SK-N-SH treated with all-trans-retinoic acid at 6 μM for 48 hours (cell line): ENCODE measurements around the gene CLDN4.

Experiments
- ATAC-seq: fragments of 200-7000 bp; cut with Tn5 transposase; 3 replicates; pipeline ENCODE4 v1.9.1; 2020; ENCODE audit warnings: mild to moderate bottlenecking, moderate library complexity
- ARNTL ChIP-seq: fragments of 450-650 bp; formaldehyde crosslinking; IDR thresholded peaks from 2 replicates; pipeline ENCODE4 v1.5.0; 2020; ENCODE audit warnings: low read depth, mild to moderate bottlenecking, moderate library complexity, borderline replicate concordance
- BACH2 ChIP-seq: fragments of 250-450 bp; sonication (Bioruptor Pico); IDR thresholded peaks from 2 replicates; pipeline ENCODE4 v1.9.0; 2021; ENCODE audit warnings: mild to moderate bottlenecking, borderline replicate concordance
- CSDC2 ChIP-seq: fragments of 250-450 bp; sonication (Bioruptor Pico); IDR thresholded peaks from 2 replicates; pipeline ENCODE4 v1.5.0; 2020; ENCODE audit warnings: mild to moderate bottlenecking, moderate library complexity
- CSRNP3 ChIP-seq: fragments of 250-450 bp; sonication (Bioruptor Pico); IDR thresholded peaks from 2 replicates; pipeline ENCODE4 v1.5.1; 2021; ENCODE audit warnings: mild to moderate bottlenecking, moderate library complexity
- ESRRG ChIP-seq: fragments of 250-450 bp; sonication (Bioruptor Pico); IDR thresholded peaks from 2 replicates; pipeline ENCODE4 v1.6.1; 2021; ENCODE audit warnings: mild to moderate bottlenecking
- ISL1 ChIP-seq: fragments of 250-450 bp; sonication (Bioruptor Pico); IDR thresholded peaks from 2 replicates; pipeline ENCODE4 v2.1.2; 2022; ENCODE audit warnings: mild to moderate bottlenecking, moderate library complexity
- OSR1 ChIP-seq: fragments of 250-450 bp; sonication (Bioruptor Pico); IDR thresholded peaks from 2 replicates; pipeline ENCODE4 v1.8.0; 2022; ENCODE audit warnings: moderate library complexity, mild to moderate bottlenecking, inconsistent platforms
- POU6F1 ChIP-seq: fragments of 250-450 bp; sonication (Bioruptor Pico); IDR thresholded peaks from 2 replicates; pipeline ENCODE4 v1.8.0; 2021; ENCODE audit warnings: low read depth, mild to moderate bottlenecking, moderate library complexity, borderline replicate concordance
- PPARA ChIP-seq: fragments of 250-450 bp; sonication (Bioruptor Pico); IDR thresholded peaks from 2 replicates; pipeline ENCODE4 v1.5.0; 2020; ENCODE audit warnings: mild to moderate bottlenecking, borderline replicate concordance
- RARB ChIP-seq: fragments of 250-450 bp; sonication (Bioruptor Pico); IDR thresholded peaks from 2 replicates; pipeline ENCODE4 v1.8.0; 2021; ENCODE audit warnings: mild to moderate bottlenecking, moderate library complexity
- SNAI2 ChIP-seq: fragments of 250-450 bp; sonication (Bioruptor Pico); IDR thresholded peaks from 2 replicates; pipeline ENCODE4 v1.5.0; 2020; ENCODE audit warnings: mild to moderate bottlenecking, moderate library complexity
- TOX ChIP-seq: fragments of 250-450 bp; sonication (Bioruptor Pico); IDR thresholded peaks from 2 replicates; pipeline ENCODE4 v1.8.0; 2021; ENCODE audit warnings: mild to moderate bottlenecking, moderate library complexity, borderline replicate concordance
- TSHZ2 ChIP-seq: fragments of 250-450 bp; sonication (Bioruptor Pico); IDR thresholded peaks from 2 replicates; pipeline ENCODE4 v1.5.0; 2020; ENCODE audit warnings: mild to moderate bottlenecking, moderate library complexity
- ZC3H10 ChIP-seq: fragments of 250-450 bp; sonication (Bioruptor Pico); IDR thresholded peaks from 2 replicates; pipeline ENCODE4 v1.5.1; 2021; ENCODE audit warnings: mild to moderate bottlenecking, moderate library complexity
- ZFP3 ChIP-seq: fragments of 250-450 bp; sonication (Bioruptor Pico); IDR thresholded peaks from 2 replicates; pipeline ENCODE4 v1.5.0; 2020; ENCODE audit warnings: mild to moderate bottlenecking, moderate library complexity
- ZFP30 ChIP-seq: fragments of 450-650 bp; formaldehyde crosslinking; IDR thresholded peaks from 2 replicates; pipeline ENCODE4 v1.5.0; 2022; ENCODE audit warnings: mild to moderate bottlenecking, moderate library complexity
- ZNF565 ChIP-seq: fragments of 450-650 bp; formaldehyde crosslinking; conservative IDR thresholded peaks from 2 replicates; pipeline ENCODE4 v1.5.0; 2020; ENCODE audit warnings: low read depth, mild to moderate bottlenecking, moderate library complexity
- ZNF70 ChIP-seq: fragments of 450-650 bp; formaldehyde crosslinking; IDR thresholded peaks from 2 replicates; pipeline ENCODE4 v1.5.0; 2020; ENCODE audit warnings: mild to moderate bottlenecking, moderate library complexity
- TF ChIP-seq, protein P1 (sequence below): fragments of 250-450 bp; sonication (Bioruptor Pico); IDR thresholded peaks from 2 replicates; pipeline ENCODE4 v1.8.0; 2020; ENCODE audit warnings: mild to moderate bottlenecking, moderate library complexity, borderline replicate concordance
- TF ChIP-seq, protein P2 (sequence below): fragments of 250-450 bp; sonication (Bioruptor Pico); IDR thresholded peaks from 2 replicates; pipeline ENCODE4 v1.5.1; 2020; ENCODE audit warnings: low read depth, mild to moderate bottlenecking, moderate library complexity

The CLDN4 gene

DNA sequence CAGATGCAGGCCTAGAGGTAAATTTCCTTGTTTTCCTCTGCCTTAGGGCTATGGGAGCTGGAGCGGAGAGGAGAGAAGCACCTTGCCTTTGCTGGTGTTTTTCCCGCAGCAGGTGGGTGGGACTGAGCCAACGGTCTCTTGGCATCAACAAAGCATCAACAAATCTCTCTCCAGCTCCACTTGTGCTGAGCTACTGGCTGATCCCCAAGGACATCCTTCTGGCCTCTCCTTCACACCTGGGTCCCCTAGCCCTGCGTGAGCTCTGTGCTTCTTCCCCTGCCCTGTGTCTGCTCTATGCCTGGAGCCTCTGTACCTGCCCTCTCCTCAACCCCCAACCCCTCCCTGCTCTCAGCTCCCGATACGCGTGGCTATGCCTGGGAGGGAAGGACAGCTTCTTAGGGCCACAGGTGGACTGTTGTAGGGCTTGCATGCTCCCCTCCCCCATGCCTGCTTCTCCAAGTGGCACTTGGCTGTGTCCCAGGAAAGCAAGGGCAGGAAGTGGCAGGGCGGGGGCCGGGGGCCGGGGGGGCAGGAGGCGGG, 3.2 kb upstream of the CLDN4 start:
- TF ChIP-seq, protein P1, sequence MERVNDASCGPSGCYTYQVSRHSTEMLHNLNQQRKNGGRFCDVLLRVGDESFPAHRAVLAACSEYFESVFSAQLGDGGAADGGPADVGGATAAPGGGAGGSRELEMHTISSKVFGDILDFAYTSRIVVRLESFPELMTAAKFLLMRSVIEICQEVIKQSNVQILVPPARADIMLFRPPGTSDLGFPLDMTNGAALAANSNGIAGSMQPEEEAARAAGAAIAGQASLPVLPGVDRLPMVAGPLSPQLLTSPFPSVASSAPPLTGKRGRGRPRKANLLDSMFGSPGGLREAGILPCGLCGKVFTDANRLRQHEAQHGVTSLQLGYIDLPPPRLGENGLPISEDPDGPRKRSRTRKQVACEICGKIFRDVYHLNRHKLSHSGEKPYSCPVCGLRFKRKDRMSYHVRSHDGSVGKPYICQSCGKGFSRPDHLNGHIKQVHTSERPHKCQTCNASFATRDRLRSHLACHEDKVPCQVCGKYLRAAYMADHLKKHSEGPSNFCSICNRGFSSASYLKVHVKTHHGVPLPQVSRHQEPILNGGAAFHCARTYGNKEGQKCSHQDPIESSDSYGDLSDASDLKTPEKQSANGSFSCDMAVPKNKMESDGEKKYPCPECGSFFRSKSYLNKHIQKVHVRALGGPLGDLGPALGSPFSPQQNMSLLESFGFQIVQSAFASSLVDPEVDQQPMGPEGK (CRISPR knock-in tag): no peak
- TF ChIP-seq OSR1 (CRISPR knock-in tag): no peak
- no peak for TF ChIP-seq ZC3H10 (CRISPR knock-in tag)
- TF ChIP-seq TOX: no peak
- no peak for TF ChIP-seq ESRRG (CRISPR knock-in tag)

DNA sequence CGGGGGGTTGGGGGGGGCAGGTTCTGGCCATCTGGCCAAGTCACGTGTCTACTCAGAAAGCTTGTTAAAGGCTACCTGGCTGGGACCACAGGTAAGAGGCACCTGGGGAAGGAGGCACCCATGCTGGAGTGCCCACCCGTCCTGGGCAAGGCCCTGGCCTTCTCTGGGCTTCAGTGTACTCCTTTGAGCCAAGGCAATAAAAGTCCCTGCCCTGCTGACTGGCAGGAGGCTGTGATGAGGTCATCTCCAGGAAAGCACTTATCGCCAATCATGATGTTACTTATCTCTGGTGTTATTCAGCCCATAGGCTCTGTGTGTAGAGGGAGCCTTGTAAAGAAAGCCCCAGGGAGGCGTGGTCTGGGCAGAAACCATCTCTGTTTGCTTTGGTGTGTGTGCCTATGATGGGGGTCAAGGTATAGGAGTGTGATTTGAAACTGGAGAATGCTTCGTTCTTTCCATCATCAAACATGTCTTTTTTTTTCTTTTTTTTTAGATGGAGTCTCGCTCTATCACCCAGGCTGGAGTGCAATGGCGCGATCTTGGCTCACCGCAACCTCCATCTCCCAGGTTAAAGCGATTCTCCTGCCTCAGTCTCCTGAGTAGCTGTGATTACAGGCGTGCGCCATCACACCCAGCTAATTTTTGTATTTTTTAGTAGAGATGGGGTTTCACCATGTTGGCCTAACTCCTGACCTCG, 2.5 kb upstream of the CLDN4 start:
- TF ChIP-seq ARNTL (CRISPR knock-in tag) (no peak), ZFP30 (no peak), SNAI2 (0 out of 2 replicates have a peak, but pooled peaks have one; percentile 48), ISL1 (peak; percentile 55), BACH2 (CRISPR knock-in tag) (no peak), OSR1 (CRISPR knock-in tag) (no peak), ZFP3 (CRISPR knock-in tag) (peak; percentile 67; the same call in 1 of the 2 replicates), TSHZ2 (CRISPR knock-in tag) (0 out of 2 replicates have a peak, but pooled peaks have one; percentile 8)
- TF ChIP-seq, protein P2, sequence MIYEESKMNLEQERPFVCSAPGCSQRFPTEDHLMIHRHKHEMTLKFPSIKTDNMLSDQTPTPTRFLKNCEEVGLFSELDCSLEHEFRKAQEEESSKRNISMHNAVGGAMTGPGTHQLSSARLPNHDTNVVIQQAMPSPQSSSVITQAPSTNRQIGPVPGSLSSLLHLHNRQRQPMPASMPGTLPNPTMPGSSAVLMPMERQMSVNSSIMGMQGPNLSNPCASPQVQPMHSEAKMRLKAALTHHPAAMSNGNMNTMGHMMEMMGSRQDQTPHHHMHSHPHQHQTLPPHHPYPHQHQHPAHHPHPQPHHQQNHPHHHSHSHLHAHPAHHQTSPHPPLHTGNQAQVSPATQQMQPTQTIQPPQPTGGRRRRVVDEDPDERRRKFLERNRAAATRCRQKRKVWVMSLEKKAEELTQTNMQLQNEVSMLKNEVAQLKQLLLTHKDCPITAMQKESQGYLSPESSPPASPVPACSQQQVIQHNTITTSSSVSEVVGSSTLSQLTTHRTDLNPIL (CRISPR knock-in tag): peak; percentile 45; the same call in 1 of the 2 replicates
- peak; percentile 90 for ATAC-seq

More for the DNA sequence above, 3.2 kb upstream of the CLDN4 start:
- peak; percentile 46 for ATAC-seq

GRCh38 chr7:73828972-73829371, 1.8 kb upstream of the CLDN4 start:
- no peak for ATAC-seq
- TF ChIP-seq PPARA (CRISPR knock-in tag): no peak
- TF ChIP-seq CSDC2 (CRISPR knock-in tag): no peak
- TF ChIP-seq POU6F1: no peak
- TF ChIP-seq ISL1: no peak
- no peak for TF ChIP-seq SNAI2
- no peak for TF ChIP-seq ZFP3 (CRISPR knock-in tag)
- no peak for TF ChIP-seq ESRRG (CRISPR knock-in tag)
- TF ChIP-seq TSHZ2 (CRISPR knock-in tag): no peak
- no peak for TF ChIP-seq ZC3H10 (CRISPR knock-in tag)
- TF ChIP-seq, protein P1 (CRISPR knock-in tag): no peak
- TF ChIP-seq OSR1 (CRISPR knock-in tag): no peak
- no peak for TF ChIP-seq ZNF70
- no peak for TF ChIP-seq ARNTL (CRISPR knock-in tag)
- TF ChIP-seq ZNF565: no peak
- no peak for TF ChIP-seq RARB (CRISPR knock-in tag)
- no peak for TF ChIP-seq CSRNP3 (CRISPR knock-in tag)
- no peak for TF ChIP-seq BACH2 (CRISPR knock-in tag)
- no peak for TF ChIP-seq TOX
